K562 (cell line): Measurements from ENCODE around the gene EPB41L4B. TPM values are rescaled to one million over a fixed set of nuclear protein-coding genes. Genes with fewer than 3 reads are reported as not detected.

Experiments
- ATAC-seq: fragments of 200-7000 bp; cut with Tn5 transposase; 3 replicates; pipeline ENCODE4 v1.9.1; 2020; ENCODE audit warnings: moderate library complexity
- Bru-seq: library from RNA; stranded (reverse); fragments of 400-500 nt; gene quantifications from one replicate; lab custom pipeline; 2021; lab: Mats Ljungman, UMichigan
- BruChase-seq, 2 experiments: library from RNA; stranded (reverse); fragments of 400-500 nt; gene quantifications; one replicate each; lab custom pipeline; 2021; lab: Mats Ljungman, UMichigan
- BruUV-seq: library from RNA; stranded (reverse); fragments of 400-500 nt; replicated peaks from 2 replicates; lab custom pipeline; 2021; lab: Mats Ljungman, UMichigan
- CTCF ChIA-PET: fragments of 300-600 bp; formaldehyde crosslinking; extraction: SDS; loops from one replicate; lab custom pipeline; 2021; ENCODE audit warnings: low intra/inter-chr PET ratio; lab: Yijun Ruan, JAX
- POLR2A ChIA-PET: fragments of 300-600, 350-650 bp; sonication (Branson Sonifier 250); formaldehyde crosslinking; extraction: SDS; loops from one replicate; lab custom pipeline; 2021; ENCODE audit warnings: antibody characterized with exemption, inconsistent platforms; lab: Yijun Ruan, JAX
- DNase-seq, 4 experiments: peaks; one replicate each; pipeline versions ENCODE4 v3.0.0 to v3.0.0-alpha.2; 2011 to 2018; ENCODE audit warnings: low spot score in 3 of 4, mixed read lengths in 3 of 4; ENCODE audit errors: extremely low read depth in 1 of 4
- FAIRE-seq: peaks from 2 replicates; lab custom pipeline; 2011; peaks lifted over from hg19 to GRCh38; lab: Jason Lieb, UNC
- H2AFZ ChIP-seq: 2 replicates; pipeline ENCODE4 v1.6.0; 2011; ENCODE audit warnings: low read depth, low read length, control low read depth, inconsistent platforms
- H3K27ac ChIP-seq: fragments of 200-600 bp; 3 replicates; pipeline ENCODE4 v1.8.0; 2011; ENCODE audit warnings: low read depth, mild to moderate bottlenecking, control low read depth, inconsistent platforms, low read length, moderate library complexity, mixed read lengths; ENCODE audit errors: extremely low read depth
- H3K27me3 ChIP-seq, 2 experiments: fragments of 300-600 bp in 1 of 2; 2 replicates in 1 of 2; 3 replicates in 1 of 2; pipeline versions ENCODE4 v1.6.0 to v1.8.0; 2011; ENCODE audit warnings: inconsistent platforms in 2 of 2, low read length in 2 of 2, mild to moderate bottlenecking in 1 of 2, mixed read lengths in 1 of 2, moderate library complexity in 1 of 2; ENCODE audit not compliant: control insufficient read depth in 2 of 2, insufficient read depth in 2 of 2
- H3K36me3 ChIP-seq: fragments of 300-600 bp; 3 replicates; pipeline ENCODE4 v1.8.0; 2011; ENCODE audit warnings: mild to moderate bottlenecking, low read length, inconsistent platforms; ENCODE audit not compliant: control insufficient read depth, insufficient read depth
- H3K4me1 ChIP-seq, 2 experiments: fragments of 200-600 bp in 1 of 2; replicated peaks in 1 of 2; 2 replicates in 1 of 2; 3 replicates in 1 of 2; pipeline versions ENCODE4 v1.5.1 to v1.8.0; 2011; ENCODE audit warnings: inconsistent platforms in 2 of 2, low read length in 2 of 2, mild to moderate bottlenecking in 1 of 2, mixed read lengths in 1 of 2, moderate library complexity in 1 of 2; ENCODE audit not compliant: control insufficient read depth in 2 of 2, insufficient read depth in 2 of 2
- H3K4me2 ChIP-seq: 2 replicates; pipeline ENCODE4 v1.6.1; 2011; ENCODE audit warnings: low read length, control low read depth, inconsistent platforms, mixed read lengths; ENCODE audit not compliant: insufficient read depth
- H3K4me3 ChIP-seq: fragments of 200-600 bp; sonication (generic), shearing (Covaris generic); 2 replicates; pipeline ENCODE4 v1.5.1; 2016; ENCODE audit warnings: control low read depth, inconsistent platforms
- H3K79me2 ChIP-seq: fragments of 200-600 bp; 3 replicates; pipeline ENCODE4 v1.8.0; 2011; ENCODE audit warnings: low read length, inconsistent platforms; ENCODE audit not compliant: control insufficient read depth, insufficient read depth
- H3K9ac ChIP-seq, 2 experiments: 2 replicates each; pipeline versions ENCODE4 v1.6.0 to v1.6.1; 2011; ENCODE audit warnings: low read depth in 2 of 2, low read length in 2 of 2, control low read depth in 1 of 2, inconsistent platforms in 1 of 2, mild to moderate bottlenecking in 1 of 2, mixed read lengths in 1 of 2; ENCODE audit not compliant: insufficient read depth in 1 of 2
- H3K9me1 ChIP-seq: one replicate; pipeline ENCODE4 v1.6.0; 2011; ENCODE audit warnings: inconsistent platforms, mild to moderate bottlenecking, low read length, moderate library complexity; ENCODE audit not compliant: control insufficient read depth, insufficient read depth
- H3K9me3 ChIP-seq: replicated peaks from 2 replicates; pipeline ENCODE4 v1.5.1; 2011; ENCODE audit warnings: low read depth, low read length, inconsistent platforms; ENCODE audit not compliant: control insufficient read depth, insufficient read depth
- H4K20me1 ChIP-seq: replicated peaks from 2 replicates; pipeline ENCODE4 v1.6.1; 2011; ENCODE audit warnings: low read length, inconsistent platforms, mixed read lengths; ENCODE audit not compliant: control insufficient read depth, insufficient read depth
- CBFB ChIP-seq: sonication (generic); formaldehyde crosslinking; IDR thresholded peaks from 2 replicates; pipeline ENCODE4 v1.4.0; 2020; ENCODE audit warnings: mild to moderate bottlenecking, missing genetic modification reagents
- CTBP1 ChIP-seq: fragments of 450-650 bp; IDR thresholded peaks from 2 replicates; pipeline ENCODE4 v1.6.1; 2016; ENCODE audit warnings: borderline replicate concordance
- E2F8 ChIP-seq: fragments of 450-650 bp; IDR thresholded peaks from 2 replicates; pipeline ENCODE4 v1.7.1; 2018; ENCODE audit warnings: mild to moderate bottlenecking, low read depth; ENCODE audit not compliant: partially characterized antibody
- GTF2B ChIP-seq: IDR thresholded peaks from 2 replicates; pipeline ENCODE4 v1.6.1; 2011; ENCODE audit not compliant: insufficient read length; ENCODE audit errors: extremely low read depth
- HES1 ChIP-seq: fragments of 450-650 bp; IDR thresholded peaks from 2 replicates; pipeline ENCODE4 v1.6.1; 2016; ENCODE audit warnings: low read depth, mild to moderate bottlenecking, moderate library complexity
- HMG20B ChIP-seq: fragments of 250-450 bp; sonication (Bioruptor Pico); IDR thresholded peaks from 2 replicates; pipeline ENCODE4 v1.5.0; 2021; ENCODE audit warnings: mild to moderate bottlenecking
- L3MBTL2 ChIP-seq: fragments of 450-650 bp; IDR thresholded peaks from 2 replicates; pipeline ENCODE4 v1.6.1; 2016; ENCODE audit warnings: mild to moderate bottlenecking, moderate library complexity
- PCBP1 ChIP-seq: fragments of 200-400 bp; formaldehyde crosslinking; IDR thresholded peaks from 2 replicates; pipeline ENCODE4 v1.6.1; 2018; ENCODE audit warnings: mild to moderate bottlenecking, low read depth, low read length; ENCODE audit not compliant: poor library complexity, severe bottlenecking
- ZNF395 ChIP-seq: fragments of 200-800 bp; sonication (Bioruptor generic); IDR thresholded peaks from 2 replicates; pipeline ENCODE4 v1.6.1; 2017; ENCODE audit warnings: missing genetic modification characterization, missing compliant biosample characterization
- ZNF707 ChIP-seq: fragments of 250-450 bp; sonication (Bioruptor Pico); conservative IDR thresholded peaks from 2 replicates; pipeline ENCODE4 v1.8.0; 2022; ENCODE audit warnings: inconsistent platforms, mild to moderate bottlenecking, moderate library complexity
- WGBS: fragments of 100-300 bp; shearing (Covaris generic); methylation state at CpG from one replicate; pipeline ENCODE4 v1.1.6; 2016; ENCODE audit warnings: low coverage, mixed read lengths; ENCODE audit not compliant: insufficient coverage; ENCODE audit errors: missing lambda C conversion rate; 5-methylcytosine and 5-hydroxymethylcytosine counted together
- in situ Hi-C: fragments of 300-500 bp; cut with MboI; formaldehyde crosslinking; loops from 4 replicates; pipeline ENCODE4 v1.15.0; 2018; ENCODE audit warnings: inconsistent platforms, mixed read lengths
- intact Hi-C: fragments of 100-400 bp; cut with micrococcal nuclease; formaldehyde crosslinking; loops from 2 replicates; pipeline ENCODE4 v1.14.2; 2022
- long read RNA-seq, 3 experiments: library from polyadenylated mRNA in 2 of 3; library from RNA in 1 of 3; unstranded in 2 of 3; stranded (forward) in 1 of 3; transcript quantifications; one replicate each; pipeline ENCODE4 v2.0.0, GENCODE V29; 2019 to 2022
- polyA minus RNA-seq, 3 experiments: library from RNA; depleted of rRNA, polyadenylated mRNA; stranded (reverse); fragments of >200 nt; gene quantifications; 2 replicates each; pipeline ENCODE4 v1.2.3, GENCODE V29; 2011
- polyA plus RNA-seq, 8 experiments: library from polyadenylated mRNA; depleted of rRNA in 4 of 8; stranded (reverse) in 5 of 8; unstranded in 3 of 8; fragments of >200 nt; fragmentation: Nextera tagmentation in 2 of 8; fragmentation: Illumina TruSeq in 1 of 8; extraction: Ambion mirVana in 2 of 8; extraction: Trizol in 1 of 8; gene quantifications; 2 replicates each; pipeline versions ENCODE4 v1.2.1 to v1.2.3, GENCODE V29; 2011 to 2014; ENCODE audit warnings: inconsistent platforms in 1 of 8, missing spikeins in 1 of 8
- total RNA-seq, 7 experiments: library from RNA; depleted of rRNA in 6 of 7; stranded (reverse); fragments of >200 nt in 6 of 7; fragmentation: Illumina TruSeq in 2 of 7; extraction: Trizol in 2 of 7; gene quantifications; 2 replicates each; pipeline versions ENCODE4 v1.2.1 to v1.2.3, GENCODE V29; 2011 to 2021; ENCODE audit warnings: low replicate concordance in 1 of 7

EPB41L4B gene
- total RNA-seq (2011; cell fraction: chromatin; rRNA removed; ENCODE audit: low replicate concordance) = 0.30 and 0.56 TPM in 2 replicates
- 0.26 and 0.33 TPM in 2 replicates for total RNA-seq (2011; cell fraction: nucleolus; rRNA removed)
- total RNA-seq (2011; cell fraction: nucleoplasm; rRNA removed) = 0.29 and 1.1 TPM in 2 replicates
- total RNA-seq (2014; rRNA removed) = 0.04 and 0.09 TPM in 2 replicates
- total RNA-seq (2014; rRNA removed; fragmentation: Illumina TruSeq; extraction: Trizol) = 0.29 and 0.32 TPM in 2 replicates
- total RNA-seq (2015; rRNA removed; fragmentation: Illumina TruSeq; extraction: Trizol) = 0.08 and 0.11 TPM in 2 replicates
- 0.38 and 0.63 TPM in 2 replicates for total RNA-seq (2021)
- 0.22 and 0.38 TPM in 2 replicates for polyA plus RNA-seq (2011; rRNA removed)
- 0.13 TPM in 2 replicates for polyA plus RNA-seq (2011; cell fraction: cytosol; rRNA removed)
- polyA plus RNA-seq (2011; cell fraction: nucleus; rRNA removed) = 0.38 and 0.53 TPM in 2 replicates
- polyA plus RNA-seq (2012) = 0.08 and 0.12 TPM in 2 replicates
- 0.24 and 0.30 TPM in 2 replicates for polyA plus RNA-seq (2014; fragmentation: Illumina TruSeq; extraction: Trizol)
- polyA plus RNA-seq (2014; fragmentation: Nextera tagmentation; extraction: Ambion mirVana) = under 1 TPM; 0.13 to 0.21 TPM
- 0.21 and 0.28 TPM in 2 replicates for polyA plus RNA-seq (2014; rRNA removed)
- 0.27 and 0.60 TPM in 2 replicates for polyA minus RNA-seq (2011; rRNA and poly(A)+ RNA removed)
- 0.46 TPM in 1 of 2 replicates, not detected in the other for polyA minus RNA-seq (2011; cell fraction: cytosol; rRNA and poly(A)+ RNA removed)
- polyA minus RNA-seq (2011; cell fraction: nucleus; rRNA and poly(A)+ RNA removed) = 0.13 and 0.22 TPM in 2 replicates
- percentile 25 among the genes with signal in this experiment for Bru-seq, nascent RNA
- BruChase-seq, experiment 1, labeled RNA remaining after a 2-hour chase = percentile 22 among the genes with signal in this experiment
- percentile 22 among the genes with signal in this experiment for BruChase-seq, experiment 2, labeled RNA remaining after a 6-hour chase
- long read RNA-seq, experiment 1, full-length matches to known transcripts = 2 of 7 reads
- long read RNA-seq, experiment 1, partial matches to known transcripts = 1 of 7 reads
- long read RNA-seq, experiment 1, other reads (novel, unspliced or antisense) = 4 of 7 reads
- long read RNA-seq, experiment 2 = 0 reads
- long read RNA-seq, experiment 3 = 0 reads

- H3K4me1 ChIP-seq = peaks cover 0 to 16% of the 10 kb centered on the region in 2 experiments; a peak in 3 of 5 replicates
- H4K20me1 ChIP-seq = peaks cover 5% of the 10 kb centered on the region; the same call in 1 of the 2 replicates
- H3K27me3 ChIP-seq = peaks cover 37 to 51% of the 10 kb centered on the region in 2 experiments
- DNase-seq = peak; percentile 90 to 95 (median 92)
- H3K9ac ChIP-seq = no peak within 1 kb of the TSS
- H3K36me3 ChIP-seq = no peaks in the 10 kb centered on the region
- H3K4me2 ChIP-seq = peak within 1 kb of the TSS; percentile 61
- peak; percentile 99 for ATAC-seq
- in situ Hi-C loops (no loop called here), intact Hi-C loops (loop anchor here (1.0 to 10.0 kb wide), 4 partner anchors 77 to 470 kb away; no protein-coding TSS in a partner anchor)
- H3K9me1 ChIP-seq = no peaks in the 10 kb centered on the region
- ChIA-PET POLR2A (no interaction called here), CTCF (interaction anchor here (0.6 to 1.4 kb wide), 8 partner anchors 76 to 470 kb away, joined by 3 to 6 read pairs (median 4); no protein-coding TSS in a partner anchor)
- 1% methylated on average over 18 of the region's 72 CpGs for WGBS
- H2AFZ ChIP-seq = peak within 1 kb of the TSS; percentile 92
- H3K27ac ChIP-seq = no peak within 1 kb of the TSS
- peak; percentile 68 for FAIRE-seq
- BruUV-seq = no TSS peak
- no peaks in the 10 kb centered on the region for H3K9me3 ChIP-seq
- peak within 1 kb of the TSS; percentile 39 for H3K4me3 ChIP-seq
- no peaks in the 10 kb centered on the region for H3K79me2 ChIP-seq
- TF ChIP-seq CTBP1 (peak; percentile 93), PCBP1 (no peak), CBFB (CRISPR knock-in tag) (no peak), ZNF707 (no peak), HES1 (no peak), E2F8 (no peak), HMG20B (CRISPR knock-in tag) (no peak), ZNF395 (CRISPR knock-in tag) (no peak), GTF2B (no peak), L3MBTL2 (peak; percentile 90)
Measured at GRCh38 chr9:109320742-109321448, at the start of gene EPB41L4B. TSS of gene EPB41L4B (minus strand) at chr9:109321059. CDS start at chr9:109320446, 613 bp downstream.
